Adrenal gland (tissue), 12 donors: Measurements from ENCODE around the gene NKIRAS1. TPM values are rescaled to one million over a fixed set of nuclear protein-coding genes. Genes with fewer than 3 reads are reported as not detected.
"Not testable (repeated sequence)": the region's sequence is repeated elsewhere in the genome, so short reads cannot be mapped to it uniquely, and the experiment has no call there.

Experiments used
- DNase-seq, 7 donors: peaks; one replicate each; pipeline ENCODE4 v3.0.0-alpha.2; 2019 to 2020
- H3K27ac ChIP-seq, 5 donors: fragments of 200-600 bp; sonication (generic) in 4 of 5; 1 replicate in 3 of 5; 2 replicates in 2 of 5; pipeline versions ENCODE4 v1.5.1 to v1.8.0; 2016 to 2020; ENCODE audit warnings: mild to moderate bottlenecking in 1 of 5
- H3K27me3 ChIP-seq: fragments of 200-600 bp; 2 replicates; pipeline ENCODE4 v1.8.0; 2021
- H3K36me3 ChIP-seq, 2 donors: fragments of 200-600 bp; replicated peaks in 1 of 2; 1 replicate in 1 of 2; 2 replicates in 1 of 2; pipeline versions ENCODE4 v1.5.1 to v1.8.0; 2018 to 2022
- H3K4me1 ChIP-seq, 2 donors: fragments of 200-600 bp; replicated peaks in 1 of 2; 1 replicate in 1 of 2; 2 replicates in 1 of 2; pipeline versions ENCODE4 v1.5.1 to v1.8.0; 2018 to 2021
- H3K4me3 ChIP-seq, 4 donors: fragments of 200-600 bp; sonication (generic) in 3 of 4; one replicate each; pipeline ENCODE4 v1.5.1; 2016 to 2018
- H3K9me3 ChIP-seq, 3 donors: fragments of 200-600 bp; sonication (generic) in 1 of 3; replicated peaks in 1 of 3; 1 replicate in 2 of 3; 2 replicates in 1 of 3; pipeline versions ENCODE4 v1.5.1 to v1.8.0; 2016 to 2021
- POLR2A ChIP-seq, 2 donors: fragments of 450-650 bp; IDR thresholded peaks; one replicate each; pipeline ENCODE4 v1.6.1; 2017; ENCODE audit warnings: antibody characterized with exemption in 2 of 2, mild to moderate bottlenecking in 2 of 2, moderate library complexity in 1 of 2
- WGBS, 4 donors: extraction: QIAGEN DNeasy Blood & Tissue Kit in 2 of 4; methylation state at CpG; one replicate each; pipeline versions ENCODE4 v1.1.5 to v1.1.7; 2013 to 2017; 5-methylcytosine and 5-hydroxymethylcytosine counted together
- intact Hi-C, 2 donors: fragments of 100-400 bp; cut with DNase I; formaldehyde crosslinking; loops; one replicate each; pipeline versions ENCODE4 v1.14.1 to v1.15.0; 2022 to 2023
- polyA plus RNA-seq, 3 donors: library from polyadenylated mRNA; stranded (reverse); fragments of 200-250 nt in 2 of 3; fragments of 350-450 nt in 1 of 3; fragmentation: Illumina TruSeq in 1 of 3; extraction: RNeasy Lipid Tissue Mini Kit (QIAGEN cat#74804) in 1 of 3; gene quantifications; one replicate each; pipeline ENCODE4 v1.2.3, GENCODE V29; 2013 to 2014
- total RNA-seq, 9 donors: library from RNA; depleted of rRNA in 4 of 9; stranded (reverse); fragments of >200 nt in 4 of 9; fragments of 120-200 nt in 1 of 9; fragmentation: NEBNext Ultra II Directional in 1 of 9; extraction: Animal tissue kit (Norgen Biotek cat#: 25700) in 1 of 9; gene quantifications; one replicate each; pipeline versions ENCODE4 v1.1.0 to v1.2.4, GENCODE V29; 2013 to 2023
- TF ChIP-seq, protein P1 (sequence below), 6 experiments: fragments of 450-650 bp in 4 of 6; fragments of 200-600 bp in 2 of 6; sonication (generic) in 1 of 6; IDR thresholded peaks; 1 replicate in 5 of 6; 2 replicates in 1 of 6; pipeline versions ENCODE4 v1.5.1 to v1.8.0; 2016 to 2021; ENCODE audit warnings: antibody characterized with exemption in 6 of 6, mild to moderate bottlenecking in 2 of 6, moderate library complexity in 1 of 6
- donor health status: healthy with polysubstance abuse.
- donor health status: Bipolar disorder and iron deficiency.
- donor health status: DM: yes; HTN: yes; CAD: no.
- donor health status: DM: no; HTN: no; CAD: no.
- donor health status: DM: no; HTN: no; CAD: no.
- donor health status: DM: yes; HTN: yes; CAD: no.

NKIRAS1 gene
- total and polyA plus RNA-seq, 12 donors = 6.7 to 36.5 (median 15.1) TPM

DNA sequence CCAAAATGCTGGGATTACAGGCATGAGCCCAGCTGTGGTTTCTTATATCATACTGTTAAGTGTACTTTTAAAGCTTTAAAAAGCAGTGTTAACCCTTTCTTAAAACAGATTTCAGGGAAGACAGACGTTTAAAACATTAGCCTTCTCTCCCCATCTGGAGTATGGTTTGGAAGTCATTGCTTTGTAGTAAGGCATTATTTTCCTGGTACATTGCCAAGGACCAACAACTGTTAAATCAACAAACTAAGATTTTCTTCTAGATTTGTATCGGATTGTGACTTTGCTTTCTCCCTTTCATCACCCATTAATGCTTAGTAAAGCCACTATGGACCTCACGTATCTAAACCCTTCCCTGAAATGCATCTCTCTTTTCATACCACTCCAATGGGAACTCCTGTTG lies 60.5 kb downstream of the NKIRAS1 start:
- Histone ChIP-seq H3K27ac (no peak overlapping the region), H3K4me3 (no peak overlapping the region), H3K9me3 (no peaks in the 10 kb centered on the region), H3K4me1 (peaks cover 22 to 32% of the 10 kb centered on the region in 2 donors), H3K36me3 (no peaks in the 10 kb centered on the region), H3K27me3 (no peaks in the 10 kb centered on the region)
- intact Hi-C loops = no loop called here
- TF ChIP-seq, protein P1, sequence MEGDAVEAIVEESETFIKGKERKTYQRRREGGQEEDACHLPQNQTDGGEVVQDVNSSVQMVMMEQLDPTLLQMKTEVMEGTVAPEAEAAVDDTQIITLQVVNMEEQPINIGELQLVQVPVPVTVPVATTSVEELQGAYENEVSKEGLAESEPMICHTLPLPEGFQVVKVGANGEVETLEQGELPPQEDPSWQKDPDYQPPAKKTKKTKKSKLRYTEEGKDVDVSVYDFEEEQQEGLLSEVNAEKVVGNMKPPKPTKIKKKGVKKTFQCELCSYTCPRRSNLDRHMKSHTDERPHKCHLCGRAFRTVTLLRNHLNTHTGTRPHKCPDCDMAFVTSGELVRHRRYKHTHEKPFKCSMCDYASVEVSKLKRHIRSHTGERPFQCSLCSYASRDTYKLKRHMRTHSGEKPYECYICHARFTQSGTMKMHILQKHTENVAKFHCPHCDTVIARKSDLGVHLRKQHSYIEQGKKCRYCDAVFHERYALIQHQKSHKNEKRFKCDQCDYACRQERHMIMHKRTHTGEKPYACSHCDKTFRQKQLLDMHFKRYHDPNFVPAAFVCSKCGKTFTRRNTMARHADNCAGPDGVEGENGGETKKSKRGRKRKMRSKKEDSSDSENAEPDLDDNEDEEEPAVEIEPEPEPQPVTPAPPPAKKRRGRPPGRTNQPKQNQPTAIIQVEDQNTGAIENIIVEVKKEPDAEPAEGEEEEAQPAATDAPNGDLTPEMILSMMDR (IDR thresholded peaks at IDR 0.05) = no peak
- TF ChIP-seq POLR2A (IDR thresholded peaks at IDR 0.05) = no peak
- 45 to 70% (median 64%) methylated on average over 3 of the region's 3 CpGs for WGBS, 4 donors
- no peak for DNase-seq

DNA sequence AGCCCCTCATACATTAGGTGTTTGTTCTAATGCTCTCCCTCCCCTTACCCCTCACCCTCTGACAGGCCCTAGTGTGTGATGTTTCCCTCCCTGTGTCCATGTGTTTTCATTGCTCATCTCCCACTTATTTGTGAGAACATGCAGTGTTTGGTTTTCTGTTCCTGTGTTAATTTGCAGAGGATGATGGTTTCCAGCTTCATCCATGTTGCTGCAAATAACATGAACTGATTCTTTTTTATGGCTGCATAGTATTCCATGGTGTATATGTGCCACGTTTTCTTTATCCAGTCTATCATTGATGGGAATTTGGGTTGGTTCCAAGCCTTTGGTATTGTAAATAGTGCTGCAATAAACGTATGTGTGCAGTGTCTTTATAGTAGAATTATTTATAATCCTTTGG lies 67.3 kb downstream of the NKIRAS1 start:
- H3K4me3 ChIP-seq, intact Hi-C loops, H3K27ac ChIP-seq, DNase-seq, H3K9me3 ChIP-seq, H3K4me1 ChIP-seq, H3K27me3 ChIP-seq, H3K36me3 ChIP-seq: not testable (repeated sequence)
- WGBS, 4 donors = 84 to 98% (median 93%) methylated on average over 2 of the region's 2 CpGs

DNA sequence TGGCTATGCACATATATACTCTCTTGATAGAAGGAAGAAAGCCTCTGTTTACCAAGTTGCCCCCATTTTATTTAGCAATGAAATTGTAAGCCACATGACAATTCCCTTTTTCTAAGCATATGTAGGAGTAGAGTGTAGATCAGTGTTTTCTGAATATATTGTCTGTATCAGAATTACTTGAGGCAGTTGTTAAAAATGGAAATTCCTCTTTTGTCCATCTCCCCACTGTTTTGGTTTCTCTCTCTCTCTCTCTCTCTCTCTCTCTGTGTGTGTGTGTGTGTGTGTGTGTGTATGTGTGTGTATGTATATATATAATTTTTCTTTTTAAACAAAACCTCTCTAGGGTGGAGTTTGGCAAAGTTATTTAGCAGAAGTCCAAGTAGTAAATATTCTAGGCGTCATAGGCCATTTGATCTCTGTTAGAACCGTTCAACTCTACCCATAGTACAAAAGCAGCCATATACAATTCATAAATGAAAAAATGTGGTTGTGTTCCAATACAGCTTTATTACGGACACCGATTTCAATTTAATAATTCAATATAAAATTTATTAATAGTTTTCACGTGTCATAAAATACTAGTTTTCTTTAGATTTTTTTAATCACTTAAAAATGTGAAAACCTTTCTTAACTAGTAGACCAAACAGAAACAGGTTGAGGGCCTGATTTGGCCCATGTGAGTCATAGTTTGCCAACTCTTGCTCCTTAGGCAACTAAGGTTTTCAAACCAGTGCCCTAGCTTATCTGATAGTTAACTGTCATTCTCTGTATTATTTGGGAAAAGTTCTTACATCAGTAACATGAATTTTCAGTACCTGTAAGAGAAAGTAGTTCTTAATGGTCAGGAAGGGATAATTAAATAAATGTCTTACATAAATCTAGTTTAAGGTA lies 71.2 kb downstream of the NKIRAS1 start:
- intact Hi-C loops = no loop called here
- no peak overlapping the region for H3K27ac ChIP-seq
- DNase-seq = no peak

DNA sequence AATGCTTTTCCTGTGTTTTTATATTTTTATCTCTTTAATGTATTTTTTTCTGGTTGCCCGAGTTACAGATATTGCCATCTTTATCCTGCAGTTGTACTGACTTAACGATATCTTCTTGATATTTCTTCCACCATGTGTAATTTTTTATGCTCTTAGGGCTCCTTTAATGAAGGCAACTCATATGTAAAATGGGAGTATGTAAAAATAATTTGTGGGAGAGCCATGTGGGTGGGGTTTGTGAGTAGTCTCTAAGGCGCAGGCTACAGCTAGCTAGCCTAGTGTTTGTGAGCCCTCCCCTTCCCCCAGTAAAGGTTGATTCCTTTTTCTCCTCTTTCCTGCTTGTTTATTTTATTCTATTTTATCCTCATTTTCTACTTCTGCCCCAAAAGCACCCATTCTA lies 72.9 kb downstream of the NKIRAS1 start:
- intact Hi-C loops = no loop called here
- TF ChIP-seq, protein P1 (IDR thresholded peaks at IDR 0.05) = no peak
- TF ChIP-seq POLR2A (IDR thresholded peaks at IDR 0.05) = no peak
- WGBS, 4 donors = 96 to 99% (median 97%) methylated on average over 3 of the region's 3 CpGs
- Histone ChIP-seq H3K27me3 (no peaks in the 10 kb centered on the region), H3K4me3 (no peak overlapping the region), H3K9me3 (no peaks in the 10 kb centered on the region), H3K27ac (no peak overlapping the region), H3K4me1 (peaks cover 0 to 6% of the 10 kb centered on the region in 2 donors), H3K36me3 (no peaks in the 10 kb centered on the region)
- DNase-seq = no peak

More for the DNA sequence above, 71.2 kb downstream of the NKIRAS1 start:
- Histone ChIP-seq H3K4me1 (peaks cover 0 to 6% of the 10 kb centered on the region in 2 donors), H3K36me3 (no peaks in the 10 kb centered on the region), H3K4me3 (no peak overlapping the region), H3K27me3 (no peaks in the 10 kb centered on the region), H3K9me3 (no peaks in the 10 kb centered on the region)
- WGBS, 4 donors = 86 to 92% (median 91%) methylated on average over 5 of the region's 5 CpGs
- TF ChIP-seq, protein P1 (IDR thresholded peaks at IDR 0.05) = no peak

Other genes with a start within 250 kb of the NKIRAS1 start
- 10 to 100 TPM; 19.4 to 80.5 (median 60.6) TPM for gene UBE2E1, start 111.0 kb downstream of the NKIRAS1 start, total RNA-seq
- 10 to 100 TPM; 36.0 to 80.3 (median 37.6) TPM for gene UBE2E1, start 111.0 kb downstream of the NKIRAS1 start, polyA plus RNA-seq
- gene RPL15, start 142 bp upstream of the NKIRAS1 start, total RNA-seq = 1,000 to 10,000 TPM in 8 of 9 donors, 100 to 1,000 TPM in 1; 760 to 2,308 (median 1,723) TPM
- 1,000 to 10,000 TPM; 1,857 to 3,034 (median 1,896) TPM for gene RPL15, start 142 bp upstream of the NKIRAS1 start, polyA plus RNA-seq
- gene NR1D2, start 28.3 kb upstream of the NKIRAS1 start, total RNA-seq = 10 to 100 TPM; 25.2 to 43.4 (median 37.2) TPM
- 10 to 100 TPM in 2 of 3 donors, 1 to 10 TPM in 1; 8.7 to 28.1 (median 13.4) TPM for gene NR1D2, start 28.3 kb upstream of the NKIRAS1 start, polyA plus RNA-seq